Gastrocnemius medialis (tissue), 4 donors: Measurements from ENCODE around the gene PYROXD2.

Source experiments
- CTCF ChIP-seq, 5 experiments: fragments of 450-650 bp in 3 of 5; fragments of 200-600 bp in 2 of 5; sonication (generic) in 2 of 5; IDR thresholded peaks in 4 of 5; conservative IDR thresholded peaks in 1 of 5; 1 replicate in 4 of 5; 2 replicates in 1 of 5; pipeline ENCODE4 v1.5.1; 2016 to 2019; ENCODE audit warnings: antibody characterized with exemption in 5 of 5, mild to moderate bottlenecking in 3 of 5, moderate library complexity in 3 of 5
- POLR2A ChIP-seq, 2 donors: fragments of 450-650 bp; IDR thresholded peaks; one replicate each; pipeline ENCODE4 v1.6.1; 2017; ENCODE audit warnings: antibody characterized with exemption in 2 of 2, mild to moderate bottlenecking in 2 of 2, moderate library complexity in 2 of 2

GRCh38 chr10:98354491-98354890, 60.5 kb downstream of the PYROXD2 start:
- TF ChIP-seq CTCF (IDR thresholded peaks at IDR 0.05 in 4 of 5, conservative IDR thresholded peaks at IDR 0.05 in 1 of 5) (no peak), POLR2A (IDR thresholded peaks at IDR 0.05) (no peak)
